AG09309 (cell line): ENCODE results near the gene POLG.

Experiments used
- DNase-seq: peaks from one replicate; pipeline ENCODE4 v3.0.0-alpha.2; 2010; ENCODE audit warnings: low read depth
- H3K4me3 ChIP-seq: 2 replicates; pipeline ENCODE4 v1.5.1; 2011; ENCODE audit warnings: mild to moderate bottlenecking, low read depth, low read length, moderate library complexity; ENCODE audit not compliant: control insufficient read depth
- TF ChIP-seq, protein P1 (sequence below): IDR thresholded peaks from 2 replicates; pipeline ENCODE4 v1.5.1; 2011; ENCODE audit warnings: mild to moderate bottlenecking, low read depth, low read length, inconsistent platforms; ENCODE audit not compliant: insufficient read depth, control insufficient read depth; ENCODE audit errors: missing control alignments

The POLG gene

DNA sequence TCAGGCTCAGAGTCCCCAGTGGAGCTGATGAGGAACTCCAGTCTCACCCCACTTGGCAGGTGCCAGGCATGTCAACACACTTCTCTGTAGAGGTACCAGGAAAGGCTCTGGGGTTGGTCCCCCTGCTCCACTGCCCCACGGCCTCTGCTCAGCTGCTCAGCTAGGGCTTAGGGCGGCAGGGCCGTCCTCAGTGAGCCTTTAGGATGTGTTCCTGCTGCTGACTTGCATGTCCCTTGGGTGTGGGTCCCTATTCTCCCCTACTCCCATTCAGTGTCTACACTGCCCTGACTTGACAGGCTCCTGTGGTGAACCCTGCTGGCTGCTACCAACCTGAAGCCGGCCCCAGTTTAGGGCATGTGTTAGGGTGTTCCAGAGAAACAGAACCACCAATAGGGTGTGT, 17.9 kb upstream of the POLG start:
- TF ChIP-seq, protein P1, sequence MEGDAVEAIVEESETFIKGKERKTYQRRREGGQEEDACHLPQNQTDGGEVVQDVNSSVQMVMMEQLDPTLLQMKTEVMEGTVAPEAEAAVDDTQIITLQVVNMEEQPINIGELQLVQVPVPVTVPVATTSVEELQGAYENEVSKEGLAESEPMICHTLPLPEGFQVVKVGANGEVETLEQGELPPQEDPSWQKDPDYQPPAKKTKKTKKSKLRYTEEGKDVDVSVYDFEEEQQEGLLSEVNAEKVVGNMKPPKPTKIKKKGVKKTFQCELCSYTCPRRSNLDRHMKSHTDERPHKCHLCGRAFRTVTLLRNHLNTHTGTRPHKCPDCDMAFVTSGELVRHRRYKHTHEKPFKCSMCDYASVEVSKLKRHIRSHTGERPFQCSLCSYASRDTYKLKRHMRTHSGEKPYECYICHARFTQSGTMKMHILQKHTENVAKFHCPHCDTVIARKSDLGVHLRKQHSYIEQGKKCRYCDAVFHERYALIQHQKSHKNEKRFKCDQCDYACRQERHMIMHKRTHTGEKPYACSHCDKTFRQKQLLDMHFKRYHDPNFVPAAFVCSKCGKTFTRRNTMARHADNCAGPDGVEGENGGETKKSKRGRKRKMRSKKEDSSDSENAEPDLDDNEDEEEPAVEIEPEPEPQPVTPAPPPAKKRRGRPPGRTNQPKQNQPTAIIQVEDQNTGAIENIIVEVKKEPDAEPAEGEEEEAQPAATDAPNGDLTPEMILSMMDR = no peak
- DNase-seq = no peak
- H3K4me3 ChIP-seq = no peak overlapping the region

DNA sequence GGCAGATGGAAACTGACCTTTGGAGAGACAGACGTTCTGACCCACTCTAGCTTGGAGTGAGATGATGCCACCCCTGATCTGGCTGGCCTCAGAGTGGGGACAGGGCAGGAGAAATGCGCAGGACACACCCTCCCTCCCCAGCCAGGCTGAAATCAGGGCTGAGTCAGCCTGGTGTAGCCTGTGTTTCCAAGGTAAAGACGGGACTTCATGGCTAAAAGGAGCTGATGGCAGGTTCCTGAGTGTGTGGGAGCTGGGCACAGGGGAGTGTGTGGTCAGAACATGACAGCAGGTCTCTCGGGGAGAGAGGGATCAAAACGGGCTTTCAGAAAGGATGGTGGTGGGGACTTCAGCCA, 14.6 kb upstream of the POLG start:
- TF ChIP-seq, protein P1 = no peak

DNA sequence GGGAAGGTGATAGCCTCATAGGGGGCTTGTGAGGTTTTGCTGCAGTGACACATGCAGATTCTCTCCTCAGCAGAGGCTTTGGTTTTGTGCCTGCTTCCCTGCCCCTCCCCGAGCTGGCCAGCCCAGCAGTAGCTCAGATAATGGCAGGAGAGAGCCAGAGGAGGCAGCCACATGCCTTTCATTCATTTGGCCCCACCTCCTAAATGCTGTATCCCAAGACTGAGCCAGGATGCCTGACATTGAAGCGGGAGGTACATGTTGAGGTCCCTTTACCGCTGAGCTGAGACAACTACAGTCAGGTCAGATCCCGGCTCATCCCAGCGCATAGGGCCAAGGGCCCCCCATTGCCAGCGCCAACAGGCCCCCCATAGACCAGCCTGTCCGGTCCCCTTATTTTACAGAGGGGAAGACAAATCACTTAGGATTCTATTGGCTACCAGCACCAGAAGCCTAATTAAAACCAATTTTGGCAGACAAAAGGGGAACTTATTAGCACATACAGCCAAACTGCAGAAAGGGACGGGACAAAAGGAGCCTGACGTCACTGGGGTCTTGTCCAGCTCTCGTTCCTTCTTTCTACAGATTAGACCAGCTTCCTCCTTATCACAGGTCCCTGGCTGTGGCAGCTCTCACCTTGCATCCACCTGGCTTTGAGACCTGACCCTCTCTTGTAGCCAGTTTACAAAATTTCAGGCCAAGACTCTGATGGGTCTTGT, 12.1 kb upstream of the POLG start:
- TF ChIP-seq, protein P1 = no peak
- H3K4me3 ChIP-seq = no peak overlapping the region
- DNase-seq = no peak

More for the DNA sequence above, 14.6 kb upstream of the POLG start:
- no peak for DNase-seq
- H3K4me3 ChIP-seq = no peak overlapping the region

DNA sequence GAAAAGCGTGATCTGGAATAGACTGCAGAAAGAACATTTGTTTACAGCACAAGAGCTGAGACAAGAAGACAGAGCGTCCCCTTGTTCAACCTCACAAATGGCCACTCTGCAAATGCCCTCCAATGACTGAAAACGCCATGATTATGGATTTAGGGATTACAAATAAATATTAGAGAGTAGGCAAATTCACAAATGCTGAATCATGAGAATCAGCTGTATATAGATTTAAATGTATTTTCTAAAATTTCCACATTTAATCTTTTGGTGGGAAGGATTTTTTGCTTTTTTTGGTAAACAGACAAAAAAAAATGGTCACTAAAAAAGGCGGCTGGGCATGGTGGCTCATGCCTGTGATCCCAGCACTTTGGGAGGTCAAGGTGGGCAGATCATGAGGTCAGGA, 10.6 kb upstream of the POLG start:
- H3K4me3 ChIP-seq = no peak overlapping the region
- TF ChIP-seq, protein P1 = no peak
- no peak for DNase-seq

DNA sequence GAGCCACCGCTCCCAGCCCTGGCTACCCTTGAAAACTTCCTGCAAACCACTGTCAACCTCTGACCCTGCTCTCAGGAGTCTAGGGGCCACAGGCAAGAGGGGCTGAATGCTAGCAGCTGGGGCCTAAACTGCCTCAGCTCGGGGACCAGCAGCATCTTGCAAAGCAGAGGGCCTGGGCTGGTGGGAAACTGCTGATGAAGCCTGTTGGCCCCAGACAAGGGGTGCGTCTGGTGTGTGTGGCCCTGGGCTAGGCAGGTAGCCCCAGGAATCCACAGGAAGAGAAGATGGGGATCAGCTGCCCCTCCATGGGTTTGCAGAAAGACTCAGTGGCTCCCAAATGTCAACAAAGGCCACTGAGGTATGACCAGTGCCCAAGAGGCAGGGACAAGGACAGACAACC, 8.2 kb upstream of the POLG start:
- H3K4me3 ChIP-seq = no peak overlapping the region
- DNase-seq = no peak
- TF ChIP-seq, protein P1 = no peak

DNA sequence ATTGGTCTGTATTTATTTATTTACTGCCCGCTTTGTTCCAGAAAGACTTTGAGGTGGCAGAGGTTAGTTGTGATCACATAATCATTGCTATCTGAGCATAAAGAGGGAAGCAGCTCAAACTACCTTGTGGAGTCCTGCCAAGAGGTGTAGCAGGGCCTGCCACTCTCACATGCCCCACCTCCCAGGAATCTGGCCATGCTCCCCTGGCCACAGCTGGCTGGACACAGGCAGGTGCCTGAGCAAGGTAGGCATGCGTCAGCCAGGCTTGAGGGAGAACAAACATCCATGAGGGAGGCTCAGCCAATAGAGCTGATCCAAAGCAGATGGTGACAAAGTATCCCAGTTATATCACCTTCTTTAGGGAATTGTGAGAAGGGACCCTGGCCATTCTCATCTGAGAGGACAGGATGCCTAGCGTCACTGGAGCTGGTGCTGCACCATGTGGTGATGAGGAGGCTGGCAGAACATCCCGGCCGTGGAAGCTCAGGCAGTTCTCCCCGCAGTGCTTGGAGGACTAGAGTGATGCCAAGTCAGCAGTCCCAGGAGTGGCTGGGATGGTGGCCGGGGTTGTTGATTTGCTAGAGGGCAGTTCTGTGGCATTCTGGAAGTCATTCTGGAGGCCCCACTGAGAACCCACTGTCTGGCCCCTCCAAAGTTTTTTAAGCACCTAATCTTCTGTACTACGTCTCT, 6.8 kb upstream of the POLG start:
- TF ChIP-seq, protein P1 = no peak
- H3K4me3 ChIP-seq = no peak overlapping the region
- no peak for DNase-seq
